PC-3 (cell line): ENCODE results near the gene BEND2. TPM values are rescaled to one million over a fixed set of nuclear protein-coding genes. Genes with fewer than 3 reads are reported as not detected.
A peak's percentile ranks its signal among the peaks of the same experiment; 100 is the strongest.

ENCODE experiments used
- ATAC-seq: fragments of 200-7000 bp; cut with Tn5 transposase; 2 replicates; pipeline ENCODE4 v1.9.1; 2020; ENCODE audit warnings: mild to moderate bottlenecking, moderate library complexity
- BruUV-seq: library from RNA; stranded (reverse); fragments of 400-500 nt; replicated peaks from 2 replicates; lab custom pipeline; 2021; lab: Mats Ljungman, UMichigan
- CTCF ChIA-PET: fragments of 300-600 bp; sonication (Branson Sonifier 250); formaldehyde crosslinking; loops from one replicate; lab custom pipeline; 2022; ENCODE audit warnings: antibody characterized with exemption; lab: Charles Lee
- POLR2A ChIA-PET: fragments of 300-600 bp; sonication (Branson Sonifier 250); formaldehyde crosslinking; loops from one replicate; lab custom pipeline; 2022; ENCODE audit warnings: antibody characterized with exemption; ENCODE audit not compliant: unreplicated experiment; lab: Charles Lee
- DNase-seq: peaks from one replicate; pipeline ENCODE4 v3.0.0-alpha.2; 2015
- H2AFZ ChIP-seq: fragments of 300-600 bp; sonication (generic); 2 replicates; pipeline ENCODE4 v1.6.0; 2016; ENCODE audit warnings: antibody characterized with exemption, low read length
- H3F3A ChIP-seq: fragments of 300-600 bp; sonication (generic); one replicate; pipeline ENCODE4 v1.6.0; 2017; ENCODE audit warnings: antibody characterized with exemption, low read length, control low read depth, mild to moderate bottlenecking; ENCODE audit not compliant: unreplicated experiment
- H3K27ac ChIP-seq: fragments of 300-600 bp; sonication (generic); 2 replicates; pipeline ENCODE4 v1.5.1; 2016; ENCODE audit warnings: mild to moderate bottlenecking, low read length
- H3K27me3 ChIP-seq: fragments of 300-600 bp; sonication (generic); 2 replicates; pipeline ENCODE4 v1.6.1; 2016; ENCODE audit warnings: low read length, mixed read lengths
- H3K36me3 ChIP-seq: fragments of 300-600 bp; sonication (generic); 2 replicates; pipeline ENCODE4 v1.6.1; 2016; ENCODE audit warnings: low read depth, mixed run types, low read length, mixed read lengths
- H3K4me1 ChIP-seq: fragments of 300-600 bp; sonication (generic); 2 replicates; pipeline ENCODE4 v1.5.1; 2016; ENCODE audit warnings: low read length; ENCODE audit not compliant: insufficient read depth
- H3K4me2 ChIP-seq: fragments of 300-600 bp; sonication (generic); 2 replicates; pipeline ENCODE4 v1.6.0; 2016; ENCODE audit warnings: low read length
- H3K4me3 ChIP-seq: fragments of 300-600 bp; sonication (generic); 2 replicates; pipeline ENCODE4 v1.5.1; 2016; ENCODE audit warnings: mild to moderate bottlenecking, low read length, mixed read lengths
- H3K79me2 ChIP-seq: fragments of 300-600 bp; sonication (generic); 2 replicates; pipeline ENCODE4 v1.6.1; 2017; ENCODE audit warnings: low read length, mixed read lengths
- H3K9ac ChIP-seq: fragments of 300-600 bp; sonication (generic); 2 replicates; pipeline ENCODE4 v1.6.0; 2016; ENCODE audit warnings: mild to moderate bottlenecking, low read length
- H3K9me2 ChIP-seq: fragments of 300-600 bp; sonication (generic); replicated peaks from 2 replicates; pipeline ENCODE4 v1.6.1; 2016; ENCODE audit warnings: mixed run types, low read length, mixed read lengths
- H3K9me3 ChIP-seq: fragments of 300-600 bp; sonication (generic); 2 replicates; pipeline ENCODE4 v1.6.1; 2016; ENCODE audit warnings: low read length, mixed read lengths
- H4K20me1 ChIP-seq: fragments of 300-600 bp; sonication (generic); 2 replicates; pipeline ENCODE4 v1.6.1; 2016; ENCODE audit warnings: low read length, mixed read lengths
- CTCF ChIP-seq: fragments of 300-600 bp; sonication (generic); conservative IDR thresholded peaks from 2 replicates; pipeline ENCODE4 v1.5.1; 2017; ENCODE audit warnings: antibody characterized with exemption, low read depth, mild to moderate bottlenecking, low read length
- EZH2 ChIP-seq: fragments of 300-600 bp; sonication (generic); IDR thresholded peaks from one replicate; pipeline ENCODE4 v1.6.1; 2017; ENCODE audit warnings: antibody characterized with exemption, mild to moderate bottlenecking, low read length; ENCODE audit not compliant: unreplicated experiment
- EZH2phosphoT487 ChIP-seq: fragments of 300-600 bp; sonication (generic); IDR thresholded peaks from 2 replicates; pipeline ENCODE4 v1.6.1; 2018; ENCODE audit warnings: mild to moderate bottlenecking, antibody characterized with exemption, low read length, borderline replicate concordance
- intact Hi-C: fragments of 100-400 bp; cut with micrococcal nuclease; formaldehyde crosslinking; loops from 2 replicates; pipeline ENCODE4 v1.9.0; 2023
- total RNA-seq: library from RNA; depleted of rRNA; stranded (reverse); fragments of >200 nt; gene quantifications from 2 replicates; pipeline ENCODE4 v1.2.3, GENCODE V29; 2014

The BEND2 gene
- total RNA-seq, 1 experiment from 2014 or later = not detected

- no TSS peak for BruUV-seq
- Histone ChIP-seq H3K79me2 (no peaks in the 10 kb centered on the region), H3K36me3 (no peaks in the 10 kb centered on the region), H3F3A (no peaks in the 10 kb centered on the region), H2AFZ (no peak overlapping the region), H3K27ac (no peak overlapping the region), H3K4me2 (no peak overlapping the region), H3K27me3 (peaks cover 25% of the 10 kb centered on the region), H3K9me3 (no peaks in the 10 kb centered on the region), H4K20me1 (no peaks in the 10 kb centered on the region), H3K9ac (no peak overlapping the region), H3K4me1 (no peaks in the 10 kb centered on the region), H3K4me3 (no peak overlapping the region), H3K9me2 (no peaks in the 10 kb centered on the region)
- intact Hi-C loops = no loop called here
- TF ChIP-seq CTCF (no peak), EZH2 (no peak), EZH2phosphoT487 (no peak)
- ChIA-PET POLR2A (no interaction called here), CTCF (no interaction called here)
- DNase-seq (peak; percentile 53), ATAC-seq (no peak)
Measured at GRCh38 chrX:18146954-18147353, 73.7 kb downstream of the BEND2 start.

GRCh38 chrX:18146009-18146408 lies 74.7 kb downstream of the BEND2 start:
- Histone ChIP-seq H3K4me3 (no peak overlapping the region), H3K27ac (no peak overlapping the region), H3K9me2 (no peaks in the 10 kb centered on the region), H3K4me1 (no peaks in the 10 kb centered on the region), H3F3A (no peaks in the 10 kb centered on the region), H3K36me3 (no peaks in the 10 kb centered on the region), H3K9me3 (no peaks in the 10 kb centered on the region), H3K4me2 (no peak overlapping the region), H3K27me3 (peaks cover 21% of the 10 kb centered on the region), H3K79me2 (no peaks in the 10 kb centered on the region), H2AFZ (no peak overlapping the region), H4K20me1 (no peaks in the 10 kb centered on the region), H3K9ac (no peak overlapping the region)
- POLR2A ChIA-PET = no interaction called here
- no TSS peak for BruUV-seq
- ATAC-seq (no peak), DNase-seq (no peak)
- CTCF ChIA-PET = no interaction called here
- no peak for TF ChIP-seq CTCF
- no peak for TF ChIP-seq EZH2phosphoT487
- no peak for TF ChIP-seq EZH2
- intact Hi-C loops = no loop called here

GRCh38 chrX:18136816-18137215 lies 83.9 kb downstream of the BEND2 start:
- POLR2A ChIA-PET = no interaction called here
- intact Hi-C loops = no loop called here

More at GRCh38 chrX:18136816-18137215, 83.9 kb downstream of the BEND2 start:
- Histone ChIP-seq H3F3A (no peaks in the 10 kb centered on the region), H3K27me3 (peaks cover 10% of the 10 kb centered on the region; the same call in 1 of the 2 replicates), H4K20me1 (no peaks in the 10 kb centered on the region), H3K9ac (no peak overlapping the region), H3K4me2 (no peak overlapping the region), H2AFZ (no peak overlapping the region), H3K4me3 (no peak overlapping the region), H3K36me3 (no peaks in the 10 kb centered on the region), H3K9me2 (no peaks in the 10 kb centered on the region), H3K27ac (no peak overlapping the region), H3K9me3 (no peaks in the 10 kb centered on the region), H3K4me1 (no peaks in the 10 kb centered on the region), H3K79me2 (no peaks in the 10 kb centered on the region)
- no peak for DNase-seq
- CTCF ChIA-PET = no interaction called here
- TF ChIP-seq EZH2phosphoT487 (no peak), CTCF (no peak), EZH2 (no peak)
- no TSS peak for BruUV-seq
- no peak for ATAC-seq
